Measurements from ENCODE around the gene MCRIP2.

The MCRIP2 gene

GRCh38 chr16:625977-626765 is 15.5 kb upstream of the MCRIP2 start:
- H3K36me3 ChIP-seq (ENCODE audit: control insufficient read depth, insufficient read depth, low read length) = peaks cover 11% of the 10 kb centered on the region

GRCh38 chr16:626787-627453 is 14.7 kb upstream of the MCRIP2 start:
- H3K9me3 ChIP-seq (ENCODE audit: control insufficient read depth, low read length) = no peaks in the 10 kb centered on the region
- H3K27ac ChIP-seq (ENCODE audit: insufficient read depth, low read length, poor library complexity, severe bottlenecking) = no peak overlapping the region
- no peak overlapping the region for H3K4me3 ChIP-seq (ENCODE audit: insufficient read depth, low read depth, low read length, poor library complexity, severe bottlenecking)
- no peak for DNase-seq
- no peaks in the 10 kb centered on the region for H3K4me1 ChIP-seq (ENCODE audit: control insufficient read depth, insufficient read depth, low read length, poor library complexity, severe bottlenecking)
- H3K36me3 ChIP-seq (ENCODE audit: control insufficient read depth, insufficient read depth, low read length) = peaks cover 11% of the 10 kb centered on the region
- no peaks in the 10 kb centered on the region for H3K27me3 ChIP-seq (replicated peaks; ENCODE audit: control insufficient read depth, insufficient read depth, low read length, poor library complexity, severe bottlenecking)

More at GRCh38 chr16:625977-626765, 15.5 kb upstream of the MCRIP2 start:
- no peaks in the 10 kb centered on the region for H3K27me3 ChIP-seq (replicated peaks; ENCODE audit: control insufficient read depth, insufficient read depth, low read length, poor library complexity, severe bottlenecking)
- no peaks in the 10 kb centered on the region for H3K9me3 ChIP-seq (ENCODE audit: control insufficient read depth, low read length)
- H3K4me3 ChIP-seq (ENCODE audit: insufficient read depth, low read depth, low read length, poor library complexity, severe bottlenecking) = no peak overlapping the region
- DNase-seq = no peak
- H3K4me1 ChIP-seq (ENCODE audit: control insufficient read depth, insufficient read depth, low read length, poor library complexity, severe bottlenecking) = no peaks in the 10 kb centered on the region
- H3K27ac ChIP-seq (ENCODE audit: insufficient read depth, low read length, poor library complexity, severe bottlenecking) = no peak overlapping the region

- Histone ChIP-seq H3K36me3 (ENCODE audit: control insufficient read depth, insufficient read depth, low read length) (peaks cover 11% of the 10 kb centered on the region), H3K27ac (ENCODE audit: insufficient read depth, low read length, poor library complexity, severe bottlenecking) (no peak overlapping the region), H3K9me3 (ENCODE audit: control insufficient read depth, low read length) (no peaks in the 10 kb centered on the region), H3K4me1 (ENCODE audit: control insufficient read depth, insufficient read depth, low read length, poor library complexity, severe bottlenecking) (no peaks in the 10 kb centered on the region), H3K4me3 (ENCODE audit: insufficient read depth, low read depth, low read length, poor library complexity, severe bottlenecking) (no peak overlapping the region), H3K27me3 (replicated peaks; ENCODE audit: control insufficient read depth, insufficient read depth, low read length, poor library complexity, severe bottlenecking) (no peaks in the 10 kb centered on the region)
- DNase-seq = no peak
Observed at GRCh38 chr16:627454-628239, 14.0 kb upstream of the MCRIP2 start.

- no peak overlapping the region for H3K4me3 ChIP-seq (ENCODE audit: insufficient read depth, low read depth, low read length, poor library complexity, severe bottlenecking)
- H3K36me3 ChIP-seq (ENCODE audit: control insufficient read depth, insufficient read depth, low read length) = peaks cover 11% of the 10 kb centered on the region
- no peaks in the 10 kb centered on the region for H3K9me3 ChIP-seq (ENCODE audit: control insufficient read depth, low read length)
- no peak overlapping the region for H3K27ac ChIP-seq (ENCODE audit: insufficient read depth, low read length, poor library complexity, severe bottlenecking)
- no peaks in the 10 kb centered on the region for H3K4me1 ChIP-seq (ENCODE audit: control insufficient read depth, insufficient read depth, low read length, poor library complexity, severe bottlenecking)
- DNase-seq = no peak
- H3K27me3 ChIP-seq (replicated peaks; ENCODE audit: control insufficient read depth, insufficient read depth, low read length, poor library complexity, severe bottlenecking) = no peaks in the 10 kb centered on the region
Observed at GRCh38 chr16:628321-629061, 13.1 kb upstream of the MCRIP2 start.

GRCh38 chr16:629185-629832 is 12.3 kb upstream of the MCRIP2 start:
- Histone ChIP-seq H3K27ac (ENCODE audit: insufficient read depth, low read length, poor library complexity, severe bottlenecking) (no peak overlapping the region), H3K4me3 (ENCODE audit: insufficient read depth, low read depth, low read length, poor library complexity, severe bottlenecking) (no peak overlapping the region), H3K36me3 (ENCODE audit: control insufficient read depth, insufficient read depth, low read length) (peaks cover 11% of the 10 kb centered on the region), H3K4me1 (ENCODE audit: control insufficient read depth, insufficient read depth, low read length, poor library complexity, severe bottlenecking) (no peaks in the 10 kb centered on the region), H3K27me3 (replicated peaks; ENCODE audit: control insufficient read depth, insufficient read depth, low read length, poor library complexity, severe bottlenecking) (no peaks in the 10 kb centered on the region), H3K9me3 (ENCODE audit: control insufficient read depth, low read length) (no peaks in the 10 kb centered on the region)
- no peak for DNase-seq

- Histone ChIP-seq H3K4me1 (ENCODE audit: control insufficient read depth, insufficient read depth, low read length, poor library complexity, severe bottlenecking) (no peaks in the 10 kb centered on the region), H3K27ac (ENCODE audit: insufficient read depth, low read length, poor library complexity, severe bottlenecking) (no peak overlapping the region), H3K27me3 (replicated peaks; ENCODE audit: control insufficient read depth, insufficient read depth, low read length, poor library complexity, severe bottlenecking) (no peaks in the 10 kb centered on the region), H3K4me3 (ENCODE audit: insufficient read depth, low read depth, low read length, poor library complexity, severe bottlenecking) (no peak overlapping the region), H3K36me3 (ENCODE audit: control insufficient read depth, insufficient read depth, low read length) (peaks cover 11% of the 10 kb centered on the region), H3K9me3 (ENCODE audit: control insufficient read depth, low read length) (no peaks in the 10 kb centered on the region)
- no peak for DNase-seq
Observed at GRCh38 chr16:629833-630248, 11.8 kb upstream of the MCRIP2 start.

GRCh38 chr16:630249-630814 is 11.3 kb upstream of the MCRIP2 start:
- no peaks in the 10 kb centered on the region for H3K9me3 ChIP-seq (ENCODE audit: control insufficient read depth, low read length)
- no peak for DNase-seq
- H3K27me3 ChIP-seq (replicated peaks; ENCODE audit: control insufficient read depth, insufficient read depth, low read length, poor library complexity, severe bottlenecking) = no peaks in the 10 kb centered on the region
- H3K36me3 ChIP-seq (ENCODE audit: control insufficient read depth, insufficient read depth, low read length) = peaks cover 11% of the 10 kb centered on the region
- H3K4me3 ChIP-seq (ENCODE audit: insufficient read depth, low read depth, low read length, poor library complexity, severe bottlenecking) = no peak overlapping the region
- peaks cover 5% of the 10 kb centered on the region for H3K4me1 ChIP-seq (ENCODE audit: control insufficient read depth, insufficient read depth, low read length, poor library complexity, severe bottlenecking)
- H3K27ac ChIP-seq (ENCODE audit: insufficient read depth, low read length, poor library complexity, severe bottlenecking) = no peak overlapping the region

- peaks cover 11% of the 10 kb centered on the region for H3K4me1 ChIP-seq (ENCODE audit: control insufficient read depth, insufficient read depth, low read length, poor library complexity, severe bottlenecking)
- peaks cover 11% of the 10 kb centered on the region for H3K36me3 ChIP-seq (ENCODE audit: control insufficient read depth, insufficient read depth, low read length)
- DNase-seq = no peak
- H3K27ac ChIP-seq (ENCODE audit: insufficient read depth, low read length, poor library complexity, severe bottlenecking) = no peak within 1 kb of the TSS
- H3K27me3 ChIP-seq (replicated peaks; ENCODE audit: control insufficient read depth, insufficient read depth, low read length, poor library complexity, severe bottlenecking) = no peaks in the 10 kb centered on the region
- H3K9me3 ChIP-seq (ENCODE audit: control insufficient read depth, low read length) = no peaks in the 10 kb centered on the region
- H3K4me3 ChIP-seq (ENCODE audit: insufficient read depth, low read depth, low read length, poor library complexity, severe bottlenecking) = no peak within 1 kb of the TSS
Observed at GRCh38 chr16:630815-631405, 10.7 kb upstream of the MCRIP2 start, which contains the start of gene WFIKKN1. TSS of gene WFIKKN1 (plus strand) at chr16:630985. CDS start at chr16:631254, 269 bp downstream.
